Measurements from ENCODE around the gene TMEM255A. TPM values are rescaled to one million over a fixed set of nuclear protein-coding genes. Genes with fewer than 3 reads are reported as not detected.

TMEM255A gene
- polyA plus RNA-seq, 1 donor from 2014 or later: 7.5 TPM

GRCh38 chrX:120334603-120335002 lies 23.3 kb upstream of the TMEM255A start:
- H3K9me3 ChIP-seq (ENCODE audit: low read length): no peaks in the 10 kb centered on the region
- no peak overlapping the region for H2AFZ ChIP-seq (ENCODE audit: low read depth, low read length)
- H3K27me3 ChIP-seq (ENCODE audit: insufficient read depth, low read depth, low read length): no peaks in the 10 kb centered on the region
- no peaks in the 10 kb centered on the region for H3K79me2 ChIP-seq (replicated peaks; ENCODE audit: insufficient read depth, low read length)
- H3K27ac ChIP-seq (ENCODE audit: low read length): no peak overlapping the region
- H3F3A ChIP-seq (ENCODE audit: insufficient read depth, low read length, poor library complexity, severe bottlenecking): no peaks in the 10 kb centered on the region
- H3K4me2 ChIP-seq (ENCODE audit: low read length): no peak overlapping the region
- TF ChIP-seq MXI1 (conservative IDR thresholded peaks at IDR 0.05; ENCODE audit: poor library complexity, severe bottlenecking): no peak
- no peak for TF ChIP-seq REST (IDR thresholded peaks at IDR 0.05; ENCODE audit: borderline replicate concordance)
- no peak for TF ChIP-seq RAD21 (conservative IDR thresholded peaks at IDR 0.05)
- no peak for TF ChIP-seq TAF1 (IDR thresholded peaks at IDR 0.05; ENCODE audit: low read depth)
- TF ChIP-seq EP300 (conservative IDR thresholded peaks at IDR 0.05; ENCODE audit: poor library complexity, severe bottlenecking): no peak
- TF ChIP-seq SMC3 (conservative IDR thresholded peaks at IDR 0.05; ENCODE audit: poor library complexity): no peak
- no peak for TF ChIP-seq EZH2 (IDR thresholded peaks at IDR 0.05; ENCODE audit: borderline replicate concordance, insufficient read depth, low read length, poor library complexity, severe bottlenecking)
- TF ChIP-seq POLR2AphosphoS5 (IDR thresholded peaks at IDR 0.05): no peak
- TF ChIP-seq CTCF (IDR thresholded peaks at IDR 0.05; ENCODE audit: poor library complexity, severe bottlenecking): no peak
- no peak overlapping the region for H3K9ac ChIP-seq (ENCODE audit: low read length)
- H3K4me3 ChIP-seq (ENCODE audit: low read length): no peak overlapping the region
- H3K9me2 ChIP-seq (ENCODE audit: insufficient read depth, low read length): no peaks in the 10 kb centered on the region
- H4K20me1 ChIP-seq (ENCODE audit: insufficient read depth): no peaks in the 10 kb centered on the region
- no peaks in the 10 kb centered on the region for H3K36me3 ChIP-seq (ENCODE audit: insufficient read depth, low read length)

- Histone ChIP-seq H3K9me3 (ENCODE audit: low read length) (no peaks in the 10 kb centered on the region), H3K79me2 (replicated peaks; ENCODE audit: insufficient read depth, low read length) (no peaks in the 10 kb centered on the region), H3K36me3 (ENCODE audit: insufficient read depth, low read length) (no peaks in the 10 kb centered on the region), H3K9ac (ENCODE audit: low read length) (no peak overlapping the region), H3K27me3 (ENCODE audit: insufficient read depth, low read depth, low read length) (no peaks in the 10 kb centered on the region), H4K20me1 (ENCODE audit: insufficient read depth) (no peaks in the 10 kb centered on the region), H3K27ac (ENCODE audit: low read length) (no peak overlapping the region), H3F3A (ENCODE audit: insufficient read depth, low read length, poor library complexity, severe bottlenecking) (no peaks in the 10 kb centered on the region), H3K9me2 (ENCODE audit: insufficient read depth, low read length) (no peaks in the 10 kb centered on the region), H3K4me3 (ENCODE audit: low read length) (no peak overlapping the region), H3K4me2 (ENCODE audit: low read length) (no peak overlapping the region), H2AFZ (ENCODE audit: low read depth, low read length) (no peak overlapping the region)
- TF ChIP-seq REST (IDR thresholded peaks at IDR 0.05; ENCODE audit: borderline replicate concordance): no peak
- no peak for TF ChIP-seq RAD21 (conservative IDR thresholded peaks at IDR 0.05)
- no peak for TF ChIP-seq CTCF (IDR thresholded peaks at IDR 0.05; ENCODE audit: poor library complexity, severe bottlenecking)
- TF ChIP-seq EZH2 (IDR thresholded peaks at IDR 0.05; ENCODE audit: borderline replicate concordance, insufficient read depth, low read length, poor library complexity, severe bottlenecking): no peak
- TF ChIP-seq EP300 (conservative IDR thresholded peaks at IDR 0.05; ENCODE audit: poor library complexity, severe bottlenecking): no peak
- TF ChIP-seq TAF1 (IDR thresholded peaks at IDR 0.05; ENCODE audit: low read depth): no peak
- no peak for TF ChIP-seq MXI1 (conservative IDR thresholded peaks at IDR 0.05; ENCODE audit: poor library complexity, severe bottlenecking)
- TF ChIP-seq POLR2AphosphoS5 (IDR thresholded peaks at IDR 0.05): no peak
- no peak for TF ChIP-seq SMC3 (conservative IDR thresholded peaks at IDR 0.05; ENCODE audit: poor library complexity)
Observed at GRCh38 chrX:120334151-120334550, 22.9 kb upstream of the TMEM255A start.
